SK-N-SH (cell line): ENCODE data around the gene ASXL3. TPM values are rescaled to one million over a fixed set of nuclear protein-coding genes. Genes with fewer than 3 reads are reported as not detected.

Experiments
- CTCF ChIA-PET: fragments of 300-600, 350-600 bp; formaldehyde crosslinking; extraction: SDS; loops from one replicate; lab custom pipeline; 2021; lab: Yijun Ruan, JAX
- POLR2A ChIA-PET: fragments of 350-600 bp; sonication (Branson Sonifier 250); formaldehyde crosslinking; extraction: SDS; loops from one replicate; lab custom pipeline; 2020; ENCODE audit warnings: antibody characterized with exemption, inconsistent platforms; lab: Yijun Ruan, JAX
- DNase-seq: peaks from one replicate; pipeline ENCODE4 v3.0.0; 2012
- H2AFZ ChIP-seq: fragments of 200-600 bp; sonication (generic); 2 replicates; pipeline ENCODE4 v1.8.1; 2016; ENCODE audit warnings: antibody characterized with exemption, mild to moderate bottlenecking, low read depth
- H3F3A ChIP-seq: fragments of 200-600 bp; sonication (generic); replicated peaks from 2 replicates; pipeline ENCODE3; 2016; ENCODE audit warnings: antibody characterized with exemption, mild to moderate bottlenecking; ENCODE audit not compliant: insufficient read depth
- H3K27ac ChIP-seq, 2 experiments: fragments of 200-500 bp in 1 of 2; fragments of 200-600 bp in 1 of 2; sonication (Bioruptor generic) in 1 of 2; sonication (generic), shearing (Covaris generic) in 1 of 2; 2 replicates each; pipeline versions ENCODE4 v1.5.1 to v1.6.1; 2014 to 2016; ENCODE audit warnings: low read depth in 2 of 2, inconsistent platforms in 1 of 2, low read length in 1 of 2, mild to moderate bottlenecking in 1 of 2, mixed read lengths in 1 of 2
- H3K27me3 ChIP-seq: fragments of 200-600 bp; sonication (generic), shearing (Covaris generic); 2 replicates; pipeline ENCODE4 v1.6.1; 2016; ENCODE audit warnings: mixed run types; ENCODE audit not compliant: insufficient read depth
- H3K36me3 ChIP-seq, 2 experiments: fragments of 200-500 bp in 1 of 2; fragments of 200-600 bp in 1 of 2; sonication (Bioruptor generic) in 1 of 2; sonication (generic) in 1 of 2; replicated peaks in 1 of 2; 2 replicates each; pipeline versions ENCODE3 to v1.5.1; 2014 to 2016; ENCODE audit warnings: low read length in 1 of 2, mild to moderate bottlenecking in 1 of 2; ENCODE audit not compliant: insufficient read depth in 2 of 2, control insufficient read depth in 1 of 2
- H3K4me1 ChIP-seq, 2 experiments: fragments of 200-500 bp in 1 of 2; fragments of 200-600 bp in 1 of 2; sonication (Bioruptor generic) in 1 of 2; sonication (generic), shearing (Covaris generic) in 1 of 2; 2 replicates each; pipeline versions ENCODE4 v1.5.1 to v1.6.1; 2014 to 2016; ENCODE audit warnings: low read depth in 1 of 2, low read length in 1 of 2, mixed run types in 1 of 2; ENCODE audit not compliant: insufficient read depth in 2 of 2, control insufficient read depth in 1 of 2
- H3K4me2 ChIP-seq: fragments of 200-600 bp; sonication (generic), shearing (Covaris generic); 2 replicates; pipeline ENCODE4 v1.6.1; 2017; ENCODE audit warnings: mixed run types
- H3K4me3 ChIP-seq, 2 experiments: fragments of 200-500 bp in 1 of 2; fragments of 200-600 bp in 1 of 2; sonication (Bioruptor generic) in 1 of 2; sonication (generic), shearing (Covaris generic) in 1 of 2; 2 replicates each; pipeline versions ENCODE4 v1.5.1 to v1.8.1; 2014 to 2016; ENCODE audit warnings: low read depth in 2 of 2, inconsistent platforms in 1 of 2, low read length in 1 of 2, mild to moderate bottlenecking in 1 of 2, mixed read lengths in 1 of 2, moderate library complexity in 1 of 2
- H3K79me2 ChIP-seq: fragments of 200-600 bp; sonication (generic); 2 replicates; pipeline ENCODE4 v1.8.1; 2017; ENCODE audit warnings: mild to moderate bottlenecking; ENCODE audit not compliant: insufficient read depth
- H3K9ac ChIP-seq: fragments of 200-600 bp; sonication (generic); 2 replicates; pipeline ENCODE4 v1.6.1; 2017; ENCODE audit warnings: mixed run types
- H3K9me2 ChIP-seq: fragments of 200-600 bp; sonication (generic); 2 replicates; pipeline ENCODE4 v1.6.1; 2017; ENCODE audit warnings: mixed run types
- H3K9me3 ChIP-seq: fragments of 200-600 bp; sonication (generic); 2 replicates; pipeline ENCODE4 v1.6.1; 2017; ENCODE audit warnings: mixed run types, mild to moderate bottlenecking, moderate library complexity
- H4K20me1 ChIP-seq: fragments of 200-600 bp; sonication (generic); 2 replicates; pipeline ENCODE4 v1.6.1; 2017; ENCODE audit warnings: mild to moderate bottlenecking, mixed run types; ENCODE audit not compliant: insufficient read depth
- EP300 ChIP-seq, 2 experiments: IDR thresholded peaks; 2 replicates each; pipeline versions ENCODE4 v1.4.0 to v1.6.1; 2012; ENCODE audit warnings: borderline replicate concordance in 1 of 2, low read depth in 1 of 2, low read length in 1 of 2
- EZH2phosphoT487 ChIP-seq: fragments of 200-600 bp; sonication (generic); IDR thresholded peaks from 2 replicates; pipeline ENCODE4 v1.6.1; 2017; ENCODE audit warnings: low read depth, mixed run types, mild to moderate bottlenecking, antibody characterized with exemption, moderate library complexity, borderline replicate concordance
- FOSL2 ChIP-seq: IDR thresholded peaks from 2 replicates; pipeline ENCODE4 v1.4.0; 2012; ENCODE audit warnings: low read depth, mild to moderate bottlenecking, moderate library complexity, borderline replicate concordance
- FOXJ3 ChIP-seq: sonication (generic); formaldehyde crosslinking; IDR thresholded peaks from 2 replicates; pipeline ENCODE4 v1.5.1; 2020; ENCODE audit warnings: mild to moderate bottlenecking, missing genetic modification reagents
- FOXM1 ChIP-seq: IDR thresholded peaks from 2 replicates; pipeline ENCODE4 v1.4.0; 2012; ENCODE audit warnings: low read depth, mild to moderate bottlenecking
- GABPA ChIP-seq: IDR thresholded peaks from 2 replicates; pipeline ENCODE4 v1.4.0; 2012; ENCODE audit warnings: low read depth, mild to moderate bottlenecking
- GATA2 ChIP-seq: sonication (generic); formaldehyde crosslinking; IDR thresholded peaks from 2 replicates; pipeline ENCODE4 v1.5.0; 2020; ENCODE audit warnings: mild to moderate bottlenecking, missing genetic modification reagents
- JUND ChIP-seq: IDR thresholded peaks from 2 replicates; pipeline ENCODE4 v1.4.0; 2012
- NFIC ChIP-seq: IDR thresholded peaks from 2 replicates; pipeline ENCODE4 v1.4.0; 2012; ENCODE audit warnings: borderline replicate concordance
- RFX5 ChIP-seq: IDR thresholded peaks from 2 replicates; pipeline ENCODE4 v1.6.1; 2012; ENCODE audit warnings: mild to moderate bottlenecking, improper control_type of control experiment, low read length
- TAF1 ChIP-seq: IDR thresholded peaks from 2 replicates; pipeline ENCODE4 v1.6.1; 2012; ENCODE audit warnings: low read depth, mild to moderate bottlenecking, low read length, moderate library complexity, borderline replicate concordance
- TEAD4 ChIP-seq: IDR thresholded peaks from 2 replicates; pipeline ENCODE4 v1.4.0; 2012; ENCODE audit warnings: mild to moderate bottlenecking, borderline replicate concordance; ENCODE audit not compliant: insufficient read depth
- YY1 ChIP-seq: IDR thresholded peaks from 2 replicates; pipeline ENCODE4 v1.4.0; 2012; ENCODE audit warnings: low read depth, mild to moderate bottlenecking
- WGBS: methylation state at CpG from one replicate; pipeline ENCODE4 v1.1.6; 2017; ENCODE audit warnings: low lambda C conversion rate; 5-methylcytosine and 5-hydroxymethylcytosine counted together
- polyA plus RNA-seq, 3 experiments: library from polyadenylated mRNA; depleted of rRNA; stranded (reverse); fragments of >200 nt; gene quantifications; 2 replicates each; pipeline ENCODE4 v1.2.3, GENCODE V29; 2012
- TF ChIP-seq, protein P1 (sequence below): IDR thresholded peaks from 2 replicates; pipeline ENCODE4; 2012
- TF ChIP-seq, protein P2 (sequence below): IDR thresholded peaks from 2 replicates; pipeline ENCODE4 v1.4.0; 2012; ENCODE audit warnings: low read depth
- TF ChIP-seq, protein P3 (sequence below): fragments of 150-350 bp; IDR thresholded peaks from 2 replicates; pipeline ENCODE4 v1.6.1; 2016; ENCODE audit warnings: mild to moderate bottlenecking, low read depth, low read length
- TF ChIP-seq, protein P4 (sequence below): fragments of 200-600 bp; sonication (generic); IDR thresholded peaks from 2 replicates; pipeline ENCODE4 v1.6.1; 2017; ENCODE audit warnings: antibody characterized with exemption, mild to moderate bottlenecking, moderate library complexity

ASXL3 gene
- polyA plus RNA-seq, 1 of the 3 experiments (the other 2 are of a cell fraction), result not detected

DNA sequence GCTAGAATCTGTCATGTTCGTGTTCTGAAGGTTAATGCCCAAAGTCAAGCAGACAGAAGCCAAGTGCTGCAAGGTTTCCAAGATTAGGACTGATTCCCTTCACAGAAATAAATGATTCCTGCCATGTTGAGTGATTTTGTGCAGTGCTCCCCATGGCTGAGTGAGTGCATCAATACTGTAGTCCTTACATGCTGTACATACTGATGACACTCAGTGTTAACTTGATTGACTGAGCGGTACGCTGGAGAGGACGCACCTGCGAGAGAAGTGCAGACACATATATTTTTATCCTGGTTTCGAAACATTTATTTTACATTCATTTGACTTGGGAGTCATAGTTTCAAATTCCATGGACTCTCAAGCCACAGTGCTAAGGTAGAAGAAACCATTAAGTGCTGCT, 92.0 kb downstream of the ASXL3 start:
- CTCF ChIA-PET, result no interaction called here
- Histone ChIP-seq H3K27me3 (no peaks in the 10 kb centered on the region), H3K9ac (no peak overlapping the region), H3K9me3 (no peaks in the 10 kb centered on the region), H3K79me2 (no peaks in the 10 kb centered on the region), H3K4me3 (no peak overlapping the region)
- no peak for TF ChIP-seq FOXM1
- TF ChIP-seq TEAD4, result no peak
- no peak for TF ChIP-seq FOSL2
- TF ChIP-seq GATA2, result no peak
- TF ChIP-seq TAF1, result no peak
- no peak for TF ChIP-seq JUND
- no peak for TF ChIP-seq EP300 (IDR thresholded peaks at IDR 0.05; ENCODE audit: borderline replicate concordance in 1 of 2, low read depth in 1 of 2, low read length in 1 of 2)
- TF ChIP-seq GABPA, result no peak
- TF ChIP-seq, protein P1, sequence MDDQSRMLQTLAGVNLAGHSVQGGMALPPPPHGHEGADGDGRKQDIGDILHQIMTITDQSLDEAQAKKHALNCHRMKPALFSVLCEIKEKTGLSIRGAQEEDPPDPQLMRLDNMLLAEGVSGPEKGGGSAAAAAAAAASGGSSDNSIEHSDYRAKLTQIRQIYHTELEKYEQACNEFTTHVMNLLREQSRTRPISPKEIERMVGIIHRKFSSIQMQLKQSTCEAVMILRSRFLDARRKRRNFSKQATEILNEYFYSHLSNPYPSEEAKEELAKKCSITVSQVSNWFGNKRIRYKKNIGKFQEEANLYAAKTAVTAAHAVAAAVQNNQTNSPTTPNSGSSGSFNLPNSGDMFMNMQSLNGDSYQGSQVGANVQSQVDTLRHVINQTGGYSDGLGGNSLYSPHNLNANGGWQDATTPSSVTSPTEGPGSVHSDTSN, result no peak
- TF ChIP-seq, protein P2, sequence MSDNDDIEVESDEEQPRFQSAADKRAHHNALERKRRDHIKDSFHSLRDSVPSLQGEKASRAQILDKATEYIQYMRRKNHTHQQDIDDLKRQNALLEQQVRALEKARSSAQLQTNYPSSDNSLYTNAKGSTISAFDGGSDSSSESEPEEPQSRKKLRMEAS, result no peak
- TF ChIP-seq, protein P3, sequence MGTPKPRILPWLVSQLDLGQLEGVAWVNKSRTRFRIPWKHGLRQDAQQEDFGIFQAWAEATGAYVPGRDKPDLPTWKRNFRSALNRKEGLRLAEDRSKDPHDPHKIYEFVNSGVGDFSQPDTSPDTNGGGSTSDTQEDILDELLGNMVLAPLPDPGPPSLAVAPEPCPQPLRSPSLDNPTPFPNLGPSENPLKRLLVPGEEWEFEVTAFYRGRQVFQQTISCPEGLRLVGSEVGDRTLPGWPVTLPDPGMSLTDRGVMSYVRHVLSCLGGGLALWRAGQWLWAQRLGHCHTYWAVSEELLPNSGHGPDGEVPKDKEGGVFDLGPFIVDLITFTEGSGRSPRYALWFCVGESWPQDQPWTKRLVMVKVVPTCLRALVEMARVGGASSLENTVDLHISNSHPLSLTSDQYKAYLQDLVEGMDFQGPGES, result no peak
- no peak for TF ChIP-seq NFIC
- TF ChIP-seq EZH2phosphoT487, result no peak
- TF ChIP-seq RFX5, result no peak
- no peak for TF ChIP-seq YY1
- TF ChIP-seq, all 33 proteins: peak for 0
- Histone ChIP-seq H3K4me2 (no peak overlapping the region), H3K27ac (no peak overlapping the region), H4K20me1 (no peaks in the 10 kb centered on the region), H2AFZ (no peak overlapping the region), H3K4me1 (peaks cover 0 to 2% of the 10 kb centered on the region in 2 experiments; a peak in 2 of 4 replicates), H3K36me3 (no peaks in the 10 kb centered on the region), H3K9me2 (no peaks in the 10 kb centered on the region), H3F3A (no peaks in the 10 kb centered on the region)
- WGBS, result 68% methylated on average over 6 of the region's 6 CpGs
- no peak for DNase-seq
- POLR2A ChIA-PET, result no interaction called here

DNA sequence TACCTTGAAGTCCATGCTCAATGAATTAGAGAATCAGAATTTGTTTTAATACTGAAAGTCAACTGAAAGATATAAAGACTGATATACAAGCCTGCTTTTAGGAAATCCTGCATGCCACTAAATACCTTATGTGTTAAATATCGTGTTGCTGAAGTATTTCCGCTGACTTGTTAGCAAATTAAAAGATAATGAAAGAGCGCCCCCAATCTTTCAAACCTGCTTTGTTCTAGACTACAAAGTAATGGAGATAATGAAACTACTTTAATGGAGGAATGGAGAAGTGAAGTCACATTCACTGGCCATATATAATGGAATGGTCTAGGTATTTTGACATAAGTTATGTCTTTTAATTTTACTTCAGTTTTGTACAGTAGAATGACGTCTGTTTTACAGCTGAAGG, 95.7 kb downstream of the ASXL3 start:
- Histone ChIP-seq H3F3A (no peaks in the 10 kb centered on the region), H2AFZ (no peak overlapping the region), H3K27me3 (no peaks in the 10 kb centered on the region), H3K4me2 (no peak overlapping the region), H3K79me2 (no peaks in the 10 kb centered on the region), H3K4me1 (no peaks in the 10 kb centered on the region), H3K9ac (no peak overlapping the region), H4K20me1 (no peaks in the 10 kb centered on the region), H3K36me3 (no peaks in the 10 kb centered on the region), H3K9me2 (no peaks in the 10 kb centered on the region), H3K9me3 (no peaks in the 10 kb centered on the region), H3K27ac (no peak overlapping the region), H3K4me3 (no peak overlapping the region)
- TF ChIP-seq, protein P4, sequence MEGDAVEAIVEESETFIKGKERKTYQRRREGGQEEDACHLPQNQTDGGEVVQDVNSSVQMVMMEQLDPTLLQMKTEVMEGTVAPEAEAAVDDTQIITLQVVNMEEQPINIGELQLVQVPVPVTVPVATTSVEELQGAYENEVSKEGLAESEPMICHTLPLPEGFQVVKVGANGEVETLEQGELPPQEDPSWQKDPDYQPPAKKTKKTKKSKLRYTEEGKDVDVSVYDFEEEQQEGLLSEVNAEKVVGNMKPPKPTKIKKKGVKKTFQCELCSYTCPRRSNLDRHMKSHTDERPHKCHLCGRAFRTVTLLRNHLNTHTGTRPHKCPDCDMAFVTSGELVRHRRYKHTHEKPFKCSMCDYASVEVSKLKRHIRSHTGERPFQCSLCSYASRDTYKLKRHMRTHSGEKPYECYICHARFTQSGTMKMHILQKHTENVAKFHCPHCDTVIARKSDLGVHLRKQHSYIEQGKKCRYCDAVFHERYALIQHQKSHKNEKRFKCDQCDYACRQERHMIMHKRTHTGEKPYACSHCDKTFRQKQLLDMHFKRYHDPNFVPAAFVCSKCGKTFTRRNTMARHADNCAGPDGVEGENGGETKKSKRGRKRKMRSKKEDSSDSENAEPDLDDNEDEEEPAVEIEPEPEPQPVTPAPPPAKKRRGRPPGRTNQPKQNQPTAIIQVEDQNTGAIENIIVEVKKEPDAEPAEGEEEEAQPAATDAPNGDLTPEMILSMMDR, result peak; percentile 13; the same call in 1 of the 2 replicates
- TF ChIP-seq FOXJ3, result no peak
- ChIA-PET POLR2A (no interaction called here), CTCF (interaction anchor here (2.3 kb wide), 1 partner anchor 11 kb away, joined by 8 read pairs; no protein-coding TSS in a partner anchor)
- no peak for DNase-seq
- WGBS, result 49% methylated on average over 4 of the region's 4 CpGs
